ENCODE measurements around the gene SPTBN4.

The SPTBN4 gene

DNA sequence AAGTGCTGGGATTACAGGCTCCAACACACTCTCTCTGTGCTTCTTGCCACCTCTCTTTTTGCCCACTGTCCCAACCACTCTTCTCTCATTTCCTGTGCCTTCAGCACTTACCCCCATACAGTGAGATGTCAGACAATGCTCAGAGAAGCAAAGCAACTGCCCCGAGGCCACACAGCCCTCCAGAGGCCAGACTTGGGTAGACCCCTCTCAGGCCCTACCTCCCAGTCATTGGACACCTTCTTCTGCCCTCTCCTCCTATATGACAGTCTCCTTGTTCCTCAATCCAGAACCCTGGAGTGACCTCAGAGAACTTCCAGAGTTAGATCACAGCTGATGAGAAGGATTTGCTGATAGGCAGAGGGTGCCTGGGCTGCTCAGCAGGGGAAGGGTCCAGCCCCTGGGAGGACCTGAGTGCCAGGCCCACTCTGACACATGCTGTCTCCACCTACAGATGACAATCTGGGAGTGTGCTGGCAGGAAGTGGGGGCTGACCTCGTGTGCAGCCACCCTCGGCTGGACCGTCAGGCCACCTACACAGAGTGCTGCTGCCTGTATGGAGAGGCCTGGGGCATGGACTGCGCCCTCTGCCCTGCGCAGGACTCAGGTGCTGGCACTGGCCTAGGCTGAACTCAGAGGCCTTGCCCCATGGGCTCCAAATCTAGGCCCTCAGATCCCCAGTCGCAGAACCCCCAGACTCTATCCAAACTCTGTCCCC is 158.8 kb downstream of the SPTBN4 start:
- H3K36me3 ChIP-seq (ENCODE audit: insufficient read depth), result peaks cover 4% of the 10 kb centered on the region; the same call in 1 of the 2 replicates
- no peaks in the 10 kb centered on the region for H3K4me1 ChIP-seq (ENCODE audit: low read depth, poor library complexity, severe bottlenecking)
- no peak overlapping the region for H3K27ac ChIP-seq
- no peak overlapping the region for H3K9ac ChIP-seq
- no peak overlapping the region for H3K4me3 ChIP-seq (IDR thresholded peaks at IDR 0.05; ENCODE audit: insufficient read depth, low read depth, low read length)
- H3K79me2 ChIP-seq (ENCODE audit: insufficient read depth, low read depth), result no peaks in the 10 kb centered on the region
- TF ChIP-seq, protein P1, sequence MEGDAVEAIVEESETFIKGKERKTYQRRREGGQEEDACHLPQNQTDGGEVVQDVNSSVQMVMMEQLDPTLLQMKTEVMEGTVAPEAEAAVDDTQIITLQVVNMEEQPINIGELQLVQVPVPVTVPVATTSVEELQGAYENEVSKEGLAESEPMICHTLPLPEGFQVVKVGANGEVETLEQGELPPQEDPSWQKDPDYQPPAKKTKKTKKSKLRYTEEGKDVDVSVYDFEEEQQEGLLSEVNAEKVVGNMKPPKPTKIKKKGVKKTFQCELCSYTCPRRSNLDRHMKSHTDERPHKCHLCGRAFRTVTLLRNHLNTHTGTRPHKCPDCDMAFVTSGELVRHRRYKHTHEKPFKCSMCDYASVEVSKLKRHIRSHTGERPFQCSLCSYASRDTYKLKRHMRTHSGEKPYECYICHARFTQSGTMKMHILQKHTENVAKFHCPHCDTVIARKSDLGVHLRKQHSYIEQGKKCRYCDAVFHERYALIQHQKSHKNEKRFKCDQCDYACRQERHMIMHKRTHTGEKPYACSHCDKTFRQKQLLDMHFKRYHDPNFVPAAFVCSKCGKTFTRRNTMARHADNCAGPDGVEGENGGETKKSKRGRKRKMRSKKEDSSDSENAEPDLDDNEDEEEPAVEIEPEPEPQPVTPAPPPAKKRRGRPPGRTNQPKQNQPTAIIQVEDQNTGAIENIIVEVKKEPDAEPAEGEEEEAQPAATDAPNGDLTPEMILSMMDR (conservative IDR thresholded peaks at IDR 0.05; ENCODE audit: low read depth, low read length), result no peak
- H2AFZ ChIP-seq (ENCODE audit: low read depth), result no peak overlapping the region
- no peaks in the 10 kb centered on the region for H3K27me3 ChIP-seq (ENCODE audit: insufficient read depth, low read depth)
- no peak overlapping the region for H3K4me2 ChIP-seq
- no peaks in the 10 kb centered on the region for H4K20me1 ChIP-seq (ENCODE audit: insufficient read depth)
